Endothelial cell of hepatic sinusoid (primary cell): ENCODE results near the gene SLC4A11.

Experiments
- in situ Hi-C: cut with HindIII; loops from 2 replicates; pipeline ENCODE4 v1.10.0; 2017; ENCODE audit warnings: low sequenced_read_pairs

The SLC4A11 gene

DNA sequence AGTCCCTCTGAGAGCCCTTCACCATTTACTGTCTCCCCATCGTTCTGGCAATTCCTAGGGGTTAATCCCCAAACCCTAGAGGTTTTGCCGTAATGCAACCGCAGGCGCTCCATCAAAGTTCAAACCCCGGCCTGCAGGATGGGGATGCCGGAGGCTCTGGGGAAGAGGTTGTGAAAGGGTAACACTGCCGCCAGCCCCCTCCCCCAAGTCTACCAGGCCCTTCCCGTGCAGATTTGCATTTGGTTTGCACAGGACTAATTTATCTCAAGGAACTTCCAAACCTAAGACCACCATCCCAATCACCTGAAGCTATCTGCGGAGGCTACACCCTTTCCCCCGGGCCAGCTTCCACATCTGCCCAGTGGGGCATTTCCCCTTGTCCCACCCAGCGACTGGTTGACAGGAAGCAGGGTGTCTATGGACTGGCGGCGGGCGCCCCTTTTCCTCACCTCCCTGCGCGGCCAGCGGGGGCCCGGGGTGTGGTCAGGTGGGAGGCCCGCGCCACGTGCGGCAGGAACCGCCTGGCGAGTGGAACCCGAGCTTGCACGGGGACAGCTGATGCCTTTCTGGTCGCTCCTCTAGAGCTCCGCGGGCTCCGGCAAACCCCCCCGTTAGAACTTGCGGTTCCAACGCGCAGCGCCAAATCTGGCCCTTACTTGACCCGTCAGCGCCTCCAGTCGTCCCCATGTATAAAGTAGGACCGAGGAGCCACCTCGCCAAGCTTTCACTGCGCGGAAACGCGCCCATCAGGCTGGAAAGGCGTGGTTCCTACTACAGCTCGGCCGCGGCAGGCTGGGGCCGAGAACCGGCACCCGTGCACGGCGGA is 9.4 kb upstream of the SLC4A11 start:
- in situ Hi-C loops = loop anchor here (5.0 kb wide), 2 partner anchors 41 to 96 kb away; partner anchors contain the start of gene ITPA

GRCh38 chr20:3247638-3248037 is 8.6 kb upstream of the SLC4A11 start:
- in situ Hi-C loops = loop anchor here (5.0 kb wide), 2 partner anchors 40 to 95 kb away; partner anchors contain the start of gene ITPA

- in situ Hi-C loops = loop anchor here (5.0 kb wide), 2 partner anchors 39 to 94 kb away; partner anchors contain the start of gene ITPA
These were observed 7.7 kb upstream of the SLC4A11 start for GRCh38 chr20:3246682-3247081.

DNA sequence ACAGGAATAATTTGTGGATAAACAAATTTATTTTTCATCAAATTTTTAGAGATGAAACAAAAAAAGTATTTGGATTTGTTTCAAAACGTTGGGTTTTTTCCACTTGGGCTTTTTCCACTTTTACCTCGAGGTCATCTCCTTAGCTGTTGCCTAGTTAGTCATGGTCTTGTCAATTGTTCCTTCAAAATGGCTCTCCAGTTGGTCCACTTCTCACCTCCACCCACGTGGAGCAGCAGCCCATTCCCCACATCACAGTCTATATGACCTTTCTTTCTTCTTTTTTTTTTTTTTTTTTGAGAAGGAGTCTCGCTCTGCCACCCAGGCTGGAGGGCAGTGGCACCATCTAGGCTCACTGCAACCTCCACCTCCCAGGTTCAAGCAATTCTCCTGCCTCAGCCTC is 6.7 kb upstream of the SLC4A11 start:
- in situ Hi-C loops = loop anchor here (5.0 kb wide), 2 partner anchors 38 to 93 kb away; partner anchors contain the start of gene ITPA

GRCh38 chr20:3245156-3245555 is 6.2 kb upstream of the SLC4A11 start:
- in situ Hi-C loops = loop anchor here (5.0 kb wide), 2 partner anchors 38 to 93 kb away; partner anchors contain the start of gene ITPA

DNA sequence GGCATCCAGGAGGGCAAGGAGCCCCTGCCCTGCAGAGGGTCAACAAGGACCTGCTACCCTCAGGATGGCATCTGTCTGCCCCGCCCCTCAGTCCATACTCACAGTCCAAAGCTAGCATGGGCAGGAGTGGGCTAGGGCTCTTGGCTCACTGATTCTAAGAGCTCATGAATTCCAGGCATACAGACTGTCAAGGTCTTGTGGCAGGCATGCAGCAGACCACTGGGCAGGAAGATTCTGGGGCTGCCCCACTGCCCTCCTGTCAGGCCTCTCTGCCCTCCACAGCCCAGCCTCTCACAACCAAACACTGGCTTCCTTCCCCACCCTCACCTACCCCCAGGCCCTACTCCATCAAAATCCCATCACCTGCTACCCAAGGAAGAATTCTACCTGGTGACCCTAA is 5.6 kb upstream of the SLC4A11 start:
- in situ Hi-C loops = loop anchor here (5.0 kb wide), 2 partner anchors 37 to 92 kb away; partner anchors contain the start of gene ITPA

- in situ Hi-C loops = no loop called here
These were observed 4.8 kb upstream of the SLC4A11 start for GRCh38 chr20:3243718-3244358.

DNA sequence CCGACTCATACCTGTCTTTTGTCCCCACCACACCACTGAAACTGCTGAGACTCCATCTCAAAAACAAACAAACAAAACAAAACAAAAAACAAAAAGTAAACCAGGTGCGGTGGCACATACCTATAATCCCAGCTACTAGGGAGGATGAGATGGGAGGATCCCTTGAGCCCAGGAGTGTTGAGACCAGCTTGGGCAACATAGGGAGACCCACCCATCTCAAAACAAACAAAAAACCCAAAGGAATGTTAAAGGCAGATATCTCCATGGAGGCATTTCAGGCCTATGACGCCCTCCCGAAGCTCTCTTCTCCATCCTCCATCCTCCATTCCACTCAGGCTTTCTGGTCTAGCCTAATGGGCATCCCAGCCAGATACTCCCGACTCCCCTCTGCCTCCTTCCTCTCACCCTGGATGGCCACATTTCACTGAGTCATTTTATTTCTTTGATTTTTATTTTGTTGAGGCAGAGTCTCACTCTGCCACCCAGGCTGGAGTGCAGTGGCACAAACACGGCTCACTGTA is 3.2 kb upstream of the SLC4A11 start:
- in situ Hi-C loops = no loop called here

- in situ Hi-C loops = no loop called here
These were observed 1.9 kb upstream of the SLC4A11 start for GRCh38 chr20:3240776-3241363.

DNA sequence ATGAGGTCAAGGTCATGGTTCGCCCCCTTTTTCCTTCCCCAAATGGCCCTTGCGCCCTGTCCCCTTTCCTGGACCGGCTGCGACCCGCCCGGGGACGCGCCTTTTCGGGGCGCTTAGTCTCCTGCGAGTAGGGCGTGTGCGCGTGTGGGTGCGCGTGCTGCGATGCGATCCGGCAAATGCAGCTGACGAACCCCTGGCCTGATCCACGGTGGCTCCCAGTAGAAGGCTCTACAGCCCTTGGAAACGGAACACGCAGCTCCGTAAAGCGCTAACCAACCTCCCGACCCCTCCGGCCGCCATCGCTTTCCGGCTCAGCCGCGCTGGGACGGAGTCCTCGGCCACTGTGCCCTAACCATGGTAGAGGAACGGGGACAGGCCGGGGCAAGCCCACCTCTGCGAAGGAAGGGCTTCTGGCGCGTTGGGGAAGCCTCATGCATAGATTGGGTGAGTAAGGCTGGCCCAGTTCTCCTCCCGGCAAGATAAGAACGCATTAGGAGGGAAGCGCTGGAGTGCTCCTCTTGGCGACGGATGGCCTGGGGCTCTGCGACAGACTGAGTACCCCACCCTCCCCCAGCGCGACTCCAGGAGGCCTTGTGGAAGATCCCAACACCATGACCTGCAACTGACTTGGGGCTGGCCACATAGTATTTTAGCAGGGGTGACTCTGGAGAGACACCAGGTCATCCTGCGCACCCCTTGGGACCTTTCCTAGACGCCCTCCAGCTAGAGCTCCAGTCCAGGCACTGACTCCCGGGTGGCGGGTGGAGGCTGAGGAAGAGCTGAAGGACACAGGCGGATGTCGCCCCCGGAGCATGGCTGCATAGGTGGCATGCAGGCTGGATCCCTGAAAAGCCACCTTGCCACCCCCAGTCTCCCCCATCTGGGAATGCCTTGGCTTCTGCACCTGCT is 1.1 kb upstream of the SLC4A11 start:
- in situ Hi-C loops = no loop called here

GRCh38 chr20:3238616-3239025 is 369 bp downstream of the SLC4A11 start:
- in situ Hi-C loops = no loop called here

DNA sequence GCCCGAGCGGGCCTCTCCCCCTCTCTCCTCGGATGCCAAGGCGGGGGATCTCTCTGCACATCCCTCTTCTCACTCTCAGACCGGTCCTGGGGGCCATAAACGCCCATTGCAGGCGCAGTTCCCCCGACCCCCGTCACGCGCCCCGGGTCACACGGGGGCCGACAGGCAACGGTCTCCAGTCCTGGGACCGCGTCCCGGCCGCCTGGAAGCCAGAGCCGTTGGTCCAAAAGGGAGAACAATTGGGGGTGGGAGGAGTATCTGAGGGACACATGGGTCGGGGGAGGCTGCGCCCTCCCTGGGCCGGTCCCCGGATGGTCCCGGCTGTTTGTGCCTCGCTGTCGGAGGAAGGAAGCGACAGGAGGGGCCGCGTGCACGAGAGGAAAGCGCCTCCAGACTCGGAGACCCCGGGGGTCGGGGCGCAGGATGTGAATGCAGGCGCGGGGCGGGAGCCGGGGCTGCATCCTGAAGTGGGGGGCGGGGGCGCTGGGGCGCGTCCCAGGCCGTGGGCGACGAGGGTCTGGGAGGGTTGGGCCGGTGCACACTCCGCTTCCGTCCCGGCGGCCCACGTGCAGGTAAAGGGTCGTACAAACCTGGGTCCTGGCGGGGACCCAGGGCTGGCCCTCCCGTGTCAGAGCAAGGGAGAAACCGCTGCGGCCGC is 903 bp downstream of the SLC4A11 start:
- in situ Hi-C loops = no loop called here

GRCh38 chr20:3237011-3237957 is 1.7 kb downstream of the SLC4A11 start:
- in situ Hi-C loops = no loop called here

DNA sequence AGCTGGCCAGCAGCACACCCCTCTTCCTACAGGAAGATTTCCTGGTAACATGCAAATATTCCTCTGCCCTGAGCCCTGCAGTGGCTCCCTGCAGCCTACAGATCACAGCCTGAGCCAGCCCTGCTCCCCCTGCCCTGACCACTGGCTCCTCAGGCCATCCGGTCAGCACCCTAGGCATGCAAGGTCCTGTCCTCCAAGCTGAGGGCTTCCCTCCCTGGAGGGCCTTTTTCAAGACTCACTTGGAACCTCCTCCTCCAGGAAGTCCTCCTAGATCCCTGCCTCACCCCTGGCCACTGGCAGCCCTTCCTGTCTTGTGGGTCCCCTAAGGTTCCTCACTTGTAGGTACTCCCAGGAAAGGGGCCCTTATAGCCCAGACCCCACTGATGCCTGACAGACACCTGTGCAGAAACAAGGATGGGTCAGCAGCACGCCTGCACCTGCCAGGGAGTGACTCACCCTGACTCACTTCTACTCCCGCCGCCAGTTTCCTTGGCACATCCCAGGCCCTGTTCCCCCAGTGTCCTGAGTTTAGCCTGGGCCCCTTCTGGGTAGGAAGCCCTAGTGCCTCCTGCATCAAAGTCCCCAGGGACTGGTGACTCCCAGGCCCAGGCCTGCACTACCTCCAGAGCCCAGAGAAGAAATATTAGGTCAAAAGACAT is 3.2 kb downstream of the SLC4A11 start:
- in situ Hi-C loops = no loop called here

DNA sequence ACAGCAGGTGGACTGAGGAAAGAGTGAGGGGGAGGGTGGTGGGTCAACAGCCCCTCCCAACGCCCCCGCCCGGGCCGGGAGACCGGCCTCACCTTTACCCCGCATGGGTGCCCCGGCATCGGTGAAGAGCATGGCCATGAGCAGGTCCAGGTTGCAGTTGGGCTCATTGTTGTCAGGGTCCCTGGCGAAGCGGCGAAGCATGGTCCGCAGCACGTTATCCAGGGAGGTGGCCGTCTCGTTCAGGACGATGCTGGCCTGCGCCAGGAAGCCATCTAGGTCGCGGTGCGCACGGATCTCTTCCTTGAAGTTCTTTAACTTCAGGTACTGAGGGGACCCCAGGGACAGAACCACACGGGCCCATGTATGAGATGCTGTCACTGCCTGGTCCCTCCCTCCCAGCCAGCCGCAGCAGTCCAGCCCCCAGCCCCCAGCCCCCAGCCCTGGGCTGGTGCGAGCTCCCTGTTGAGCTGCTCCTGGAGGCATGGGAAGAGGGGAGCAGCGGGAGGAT is 4.9 kb downstream of the SLC4A11 start:
- in situ Hi-C loops = no loop called here

GRCh38 chr20:3233131-3233990 is 5.6 kb downstream of the SLC4A11 start:
- in situ Hi-C loops = no loop called here
